NCI-H82 (cell line): ENCODE data around the gene ACVR2B.

Experiments used
- DNase-seq: peaks from one replicate; lab custom pipeline; 2025; lab: John Stamatoyannopoulos, UW

The ACVR2B gene

GRCh38 chr3:38533285-38533976 is 79.7 kb downstream of the ACVR2B start:
- no peak for DNase-seq

- no peak for DNase-seq
Observed at GRCh38 chr3:38534180-38534579, 80.5 kb downstream of the ACVR2B start.

GRCh38 chr3:38534604-38535003 is 80.9 kb downstream of the ACVR2B start:
- DNase-seq: no peak

DNA sequence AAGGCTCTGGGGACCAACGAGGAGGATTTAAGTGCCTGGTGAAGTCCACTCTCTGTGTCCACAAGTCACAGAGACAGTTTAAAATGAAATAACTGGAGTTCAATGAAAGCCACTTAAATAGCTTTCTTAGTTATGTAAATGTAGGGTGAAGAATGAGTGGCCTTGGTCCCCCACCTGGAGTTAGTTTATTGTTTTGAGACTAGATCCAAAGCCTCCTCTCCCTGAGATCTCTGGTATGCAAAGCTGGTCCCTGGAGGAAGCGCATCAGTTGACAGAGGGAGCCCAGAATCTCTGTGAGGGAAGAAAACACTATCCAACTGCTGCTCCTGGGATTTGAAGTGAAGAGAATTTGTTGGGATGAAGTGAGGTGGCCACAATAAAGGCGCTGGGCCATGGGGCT is 83.0 kb downstream of the ACVR2B start:
- no peak for DNase-seq

DNA sequence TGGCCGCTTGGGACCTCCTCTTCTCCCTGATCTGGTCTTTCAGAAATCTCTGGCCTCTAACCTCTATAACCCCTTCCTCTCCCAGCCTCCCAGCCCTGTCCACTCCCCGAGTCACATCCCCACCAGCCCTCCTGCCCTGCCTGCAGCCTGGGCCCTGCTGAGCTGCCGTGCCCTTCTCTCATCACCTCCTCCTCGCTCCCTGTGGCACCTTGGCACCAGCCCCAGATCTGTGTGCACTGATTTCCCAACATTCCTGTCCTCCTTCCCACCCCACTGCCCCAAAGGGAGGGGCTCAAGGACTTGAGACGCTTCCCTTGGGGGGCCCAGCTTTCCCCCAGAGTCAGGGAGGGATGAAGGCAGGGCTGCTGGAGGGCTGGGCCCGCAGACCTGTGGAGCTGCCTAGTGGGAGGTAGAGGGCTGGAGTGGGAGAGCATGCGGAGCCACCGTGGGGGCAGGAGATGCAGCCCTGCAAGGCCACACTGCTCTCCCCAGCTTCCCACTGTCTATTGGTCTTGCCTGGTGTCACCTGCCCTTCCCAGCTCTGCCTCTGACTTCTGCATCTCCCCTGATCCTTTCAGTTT is 85.2 kb downstream of the ACVR2B start:
- DNase-seq: no peak

DNA sequence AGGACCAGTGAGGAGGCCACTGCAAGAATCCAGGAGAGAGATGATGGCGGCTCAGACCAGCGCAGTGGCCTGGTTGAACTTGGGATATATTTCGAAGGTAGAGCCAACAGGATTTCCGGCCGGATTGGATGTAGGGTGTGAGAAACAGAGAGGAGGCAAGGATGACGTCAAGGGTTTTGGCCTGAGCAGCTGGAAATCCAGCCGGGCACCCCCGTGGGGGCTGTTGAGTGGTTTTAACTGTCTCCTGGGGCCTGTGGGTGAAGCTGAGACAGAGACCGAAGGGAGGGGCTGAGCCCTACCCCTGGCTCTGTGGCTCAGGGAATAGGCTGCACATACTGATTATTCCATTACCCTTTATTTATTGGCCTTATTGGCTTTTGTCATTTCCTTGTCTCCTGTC is 88.1 kb downstream of the ACVR2B start:
- DNase-seq: peak; percentile 95
